Ishikawa (cell line): ENCODE data around the gene MCIDAS.

Experiments used
- CEBPB ChIP-seq: IDR thresholded peaks from 2 replicates; pipeline ENCODE4 v1.6.1; 2012
- CREB1 ChIP-seq: IDR thresholded peaks from 2 replicates; pipeline ENCODE4 v1.6.1; 2012; ENCODE audit warnings: low read depth
- EGR1 ChIP-seq: IDR thresholded peaks from 2 replicates; pipeline ENCODE4 v1.6.1; 2012
- EP300 ChIP-seq: IDR thresholded peaks from 2 replicates; pipeline ENCODE4 v1.6.1; 2012; ENCODE audit warnings: borderline replicate concordance
- FOXM1 ChIP-seq: IDR thresholded peaks from 2 replicates; pipeline ENCODE4 v1.6.1; 2012; ENCODE audit warnings: low read depth, borderline replicate concordance
- NFIC ChIP-seq: IDR thresholded peaks from 2 replicates; pipeline ENCODE4 v1.6.1; 2012
- RAD21 ChIP-seq: IDR thresholded peaks from 2 replicates; pipeline ENCODE4 v1.6.1; 2012; ENCODE audit warnings: low read depth
- TAF1 ChIP-seq: IDR thresholded peaks from 2 replicates; pipeline ENCODE4 v1.6.1; 2012; ENCODE audit warnings: low read depth, mild to moderate bottlenecking
- TCF12 ChIP-seq: IDR thresholded peaks from 2 replicates; pipeline ENCODE4 v1.6.1; 2012; ENCODE audit warnings: low read depth
- USF1 ChIP-seq: IDR thresholded peaks from 2 replicates; pipeline ENCODE4 v1.6.1; 2012
- YY1 ChIP-seq: IDR thresholded peaks from 2 replicates; pipeline ENCODE4 v1.6.1; 2012; ENCODE audit warnings: low read depth
- ZBTB7A ChIP-seq: IDR thresholded peaks from 2 replicates; pipeline ENCODE4 v1.6.1; 2012; ENCODE audit warnings: low read depth

DNA sequence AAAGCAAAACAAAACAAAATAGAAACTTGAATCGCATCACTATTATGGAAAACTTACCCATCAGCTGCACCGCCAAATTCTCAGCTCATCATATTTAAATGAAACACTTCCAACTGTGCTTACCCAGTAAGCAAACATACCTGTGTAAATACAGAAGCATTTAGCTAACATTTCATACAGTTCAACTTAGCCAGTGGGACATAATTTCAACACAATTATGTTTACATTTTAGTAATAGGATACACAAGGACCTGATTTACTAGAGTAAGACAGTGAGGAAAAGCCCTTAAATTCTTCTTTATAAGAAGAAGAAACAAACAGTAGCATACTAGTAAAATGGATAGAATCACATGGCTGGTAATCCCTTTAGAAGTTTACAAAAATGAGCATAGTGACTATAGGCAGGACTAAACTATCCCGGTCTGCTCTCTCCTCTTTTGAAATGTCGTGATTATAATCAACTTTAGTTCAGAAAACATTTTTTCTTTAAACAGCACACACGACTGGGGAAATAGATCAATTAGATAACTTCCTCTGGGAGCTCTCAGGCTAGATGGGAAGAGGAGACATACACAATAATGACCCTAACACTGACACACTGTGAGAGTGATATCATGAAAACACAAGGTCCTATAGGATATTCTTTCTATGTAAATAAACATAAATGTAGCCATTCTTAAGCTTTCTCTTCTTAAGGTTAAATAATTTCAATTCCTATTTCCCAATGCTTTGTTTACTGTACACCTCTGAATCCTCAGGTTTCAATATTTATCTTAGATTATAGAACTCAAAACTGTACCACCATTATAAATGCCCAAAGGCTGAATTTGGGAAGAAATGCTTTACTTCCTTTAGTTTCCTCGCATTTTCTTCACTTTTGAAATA, 38.2 kb downstream of the MCIDAS start:
- TF ChIP-seq CEBPB = no peak
- TF ChIP-seq USF1 = no peak
- no peak for TF ChIP-seq EP300
- no peak for TF ChIP-seq NFIC
- no peak for TF ChIP-seq TAF1
- no peak for TF ChIP-seq EGR1
- no peak for TF ChIP-seq RAD21
- TF ChIP-seq CREB1 = no peak
- no peak for TF ChIP-seq TCF12
- TF ChIP-seq YY1 = no peak
- TF ChIP-seq FOXM1 = no peak
- no peak for TF ChIP-seq ZBTB7A
